Inferior parietal cortex (tissue), 1 donor: ENCODE data around the gene SMG6.
"Not testable (repeated sequence)": the region's sequence is repeated elsewhere in the genome, so short reads cannot be mapped to it uniquely, and the experiment has no call there.

Experiments used
- DNase-seq: peaks from one replicate; pipeline ENCODE4 v3.0.0-alpha.2; 2016; ENCODE audit errors: extremely low spot score

SMG6 gene

GRCh38 chr17:2144701-2145100 is 158.9 kb downstream of the SMG6 start:
- no peak for DNase-seq

DNA sequence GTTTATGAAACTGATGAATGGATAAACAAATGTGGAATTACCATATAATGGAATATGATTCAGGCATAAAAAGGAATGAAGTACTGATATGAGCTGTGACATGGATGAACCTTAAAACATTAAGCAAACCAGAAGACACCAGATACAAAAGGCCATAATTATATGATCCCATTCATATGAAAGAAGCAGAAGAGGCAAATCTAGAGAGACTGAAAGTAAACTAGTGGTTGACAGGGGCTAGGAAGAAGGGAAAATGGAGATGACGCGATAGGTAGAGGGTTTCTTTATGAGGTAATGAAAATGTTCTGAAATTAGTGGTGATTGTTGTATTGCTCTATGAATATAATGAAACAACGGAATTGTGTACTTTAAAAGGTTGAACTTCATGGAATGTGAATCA is 160.3 kb downstream of the SMG6 start:
- DNase-seq, result no peak

DNA sequence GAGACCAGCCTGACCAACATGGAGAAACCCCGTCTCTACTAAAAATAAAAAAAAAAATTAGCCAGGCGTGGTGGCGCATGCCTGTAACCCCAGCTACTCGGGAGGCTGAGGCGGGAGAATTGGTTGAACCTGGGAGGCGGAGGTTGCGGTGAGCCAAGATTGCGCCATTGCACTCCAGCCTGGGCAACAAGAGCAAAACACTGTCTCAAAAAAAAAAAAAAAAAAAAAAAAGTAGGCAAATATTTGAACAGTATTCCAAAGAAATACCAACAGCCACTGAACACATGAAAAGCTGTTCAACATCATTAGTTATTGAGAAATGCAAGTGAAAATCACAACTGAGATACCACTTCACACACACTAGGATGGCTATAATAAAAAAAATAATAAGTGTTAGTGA is 160.9 kb downstream of the SMG6 start:
- DNase-seq, result not testable (repeated sequence)

- DNase-seq, result no peak
Measured at GRCh38 chr17:2140683-2141082, 162.9 kb downstream of the SMG6 start.

- DNase-seq, result no peak
Measured at GRCh38 chr17:2138761-2139160, 164.8 kb downstream of the SMG6 start.

DNA sequence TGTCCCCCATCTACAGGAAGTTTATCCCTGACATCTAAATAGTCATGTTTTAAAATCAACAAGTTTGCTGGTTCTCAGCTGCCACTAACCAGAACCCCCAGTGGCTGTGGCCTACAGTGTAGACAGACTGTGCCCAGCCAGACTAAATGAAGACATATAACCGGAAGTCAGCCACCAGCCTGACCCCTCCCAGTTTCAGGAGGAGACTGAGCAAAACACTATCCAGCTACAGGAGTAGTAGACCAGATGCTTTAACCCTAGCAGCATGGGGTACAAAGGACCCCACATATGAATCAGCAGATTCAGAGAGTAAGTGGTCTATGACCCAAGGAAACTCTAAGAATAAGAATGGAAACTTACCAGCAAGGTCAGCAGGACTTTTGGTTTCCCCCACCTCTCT is 165.3 kb downstream of the SMG6 start:
- DNase-seq, result no peak

GRCh38 chr17:2137342-2138098 is 166.1 kb downstream of the SMG6 start:
- DNase-seq, result no peak

- DNase-seq, result no peak
Measured at GRCh38 chr17:2136241-2136640, 167.3 kb downstream of the SMG6 start.

DNA sequence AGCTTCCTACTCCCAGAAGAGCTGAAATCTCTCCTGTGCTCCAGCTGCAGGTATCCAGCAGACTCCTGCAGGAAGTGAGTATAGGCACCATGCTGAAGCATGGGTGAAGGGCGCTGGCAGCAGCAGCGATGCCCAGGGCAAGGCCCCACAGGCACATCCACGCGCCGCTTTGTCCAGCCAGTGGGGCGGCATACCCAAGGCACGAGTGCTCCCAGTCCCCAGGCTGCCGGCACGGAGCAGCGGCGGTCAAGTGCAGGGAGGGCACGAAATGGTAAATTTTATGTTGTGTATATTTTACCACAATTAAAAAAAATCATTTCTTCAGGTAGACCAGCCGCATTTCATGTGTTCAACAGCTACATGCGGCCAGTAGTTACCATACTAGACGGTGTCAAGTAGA is 175.6 kb downstream of the SMG6 start:
- DNase-seq, result no peak

DNA sequence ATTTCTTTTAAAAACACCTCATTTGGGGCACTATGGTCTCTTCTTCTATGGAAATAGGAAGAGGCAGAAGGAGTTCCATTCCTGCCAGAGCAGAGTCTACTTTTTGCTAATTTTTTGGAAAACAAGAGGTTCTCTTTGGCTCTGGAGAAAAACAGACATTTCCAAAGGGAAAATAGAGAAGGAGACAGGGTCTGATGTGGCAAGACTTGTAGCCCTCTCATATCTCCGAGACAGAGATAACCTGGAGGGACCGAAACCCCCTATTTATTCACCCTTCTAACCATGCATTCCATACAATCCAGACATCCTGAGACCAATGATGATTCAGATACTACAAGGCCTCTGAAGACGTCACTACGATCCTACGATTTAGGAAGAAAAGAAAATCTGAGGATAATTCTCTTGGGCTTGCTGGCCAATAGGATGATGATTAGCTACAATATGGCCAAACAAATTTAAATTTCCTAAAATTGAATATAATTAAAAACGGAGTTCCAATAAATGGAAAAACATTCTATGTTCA is 178.5 kb downstream of the SMG6 start:
- DNase-seq, result no peak

- no peak for DNase-seq
Measured at GRCh38 chr17:2124391-2124790, 179.2 kb downstream of the SMG6 start.

- peak; percentile 56 for DNase-seq
Measured at GRCh38 chr17:2123375-2124251, 180.0 kb downstream of the SMG6 start.

DNA sequence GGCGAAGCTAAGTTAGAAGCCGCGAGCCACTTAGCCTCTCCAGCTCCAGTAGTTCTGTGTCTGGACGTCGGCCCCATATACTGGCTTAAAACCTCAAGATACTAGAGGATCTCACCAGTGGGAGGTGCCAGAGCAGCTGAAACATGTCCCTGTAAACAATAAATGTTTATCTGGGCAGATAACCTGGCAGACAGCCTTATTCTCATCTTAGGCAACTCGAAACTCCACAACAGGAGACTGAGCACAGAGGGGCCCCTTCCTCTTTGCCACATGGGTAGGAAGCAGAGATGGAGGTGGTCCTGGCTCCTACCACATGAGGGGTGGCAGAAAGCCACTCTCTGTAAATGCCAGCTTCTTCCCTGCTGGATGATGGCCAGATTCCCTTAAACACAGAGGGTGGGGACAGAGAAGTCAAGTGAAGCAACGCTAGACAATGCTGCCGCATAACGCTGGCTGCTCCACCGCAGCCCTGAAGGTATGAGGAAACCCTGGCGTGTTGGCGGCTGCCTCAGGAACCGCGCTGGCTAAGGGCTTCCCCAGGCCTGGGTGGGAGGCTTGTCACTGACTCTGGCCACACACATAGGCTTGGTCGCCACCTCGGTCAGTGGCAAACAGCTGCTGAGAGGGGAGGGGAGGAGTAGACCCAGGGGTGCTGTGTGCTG is 180.8 kb downstream of the SMG6 start:
- peak; percentile 34 for DNase-seq

DNA sequence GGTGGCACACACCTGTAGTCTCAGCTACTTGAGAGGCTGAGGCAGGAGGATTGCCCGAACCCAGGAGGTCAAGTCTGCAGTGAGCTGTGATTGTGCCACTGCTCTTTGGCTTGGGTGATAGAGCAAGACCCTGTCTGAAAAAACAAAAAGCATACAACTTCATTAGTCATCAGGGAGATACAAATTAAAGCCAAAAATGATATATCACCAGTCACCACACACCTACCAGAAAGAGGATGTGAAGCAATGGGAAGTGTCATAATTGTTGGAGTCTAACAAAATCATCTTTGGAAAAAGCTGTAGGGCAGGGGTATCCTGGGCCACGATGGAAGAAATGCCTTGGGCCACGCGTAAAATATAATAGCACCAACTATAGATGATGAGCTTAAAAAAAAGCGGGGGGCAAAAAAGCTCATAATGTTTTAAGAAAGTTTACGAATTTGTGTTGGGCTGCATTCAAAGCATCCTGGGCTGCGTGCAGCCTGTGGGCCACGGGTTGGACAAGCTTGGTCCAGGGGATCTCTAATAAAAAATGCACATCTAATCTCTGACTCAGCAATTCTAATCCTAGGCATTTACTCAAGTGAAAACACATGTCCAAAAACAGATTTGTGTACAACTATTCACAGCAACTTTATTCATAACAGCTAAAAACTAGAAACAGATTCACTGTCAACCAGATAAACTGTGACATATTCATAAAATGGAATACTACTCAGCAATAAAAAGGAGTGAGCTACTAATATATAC is 182.8 kb downstream of the SMG6 start:
- no peak for DNase-seq

DNA sequence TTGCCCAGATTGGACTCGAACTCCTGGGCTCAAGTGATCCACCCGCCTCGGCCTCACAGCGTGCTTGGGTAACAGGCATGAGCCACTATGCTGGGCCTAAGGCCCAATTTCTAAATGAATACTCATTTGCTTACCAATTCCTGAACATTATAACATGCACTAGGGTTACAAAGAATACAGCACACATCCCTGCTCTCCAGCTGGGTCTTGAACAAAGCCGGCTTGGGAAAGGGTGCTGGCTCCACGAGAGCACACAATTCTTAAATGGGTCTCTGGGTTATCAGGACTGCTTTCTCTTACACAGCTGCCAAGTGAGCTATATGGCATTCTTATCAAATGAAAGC is 190.3 kb downstream of the SMG6 start:
- no peak for DNase-seq

GRCh38 chr17:2111691-2112090 is 191.9 kb downstream of the SMG6 start:
- no peak for DNase-seq

GRCh38 chr17:2110436-2110835 is 193.1 kb downstream of the SMG6 start:
- DNase-seq, result no peak

DNA sequence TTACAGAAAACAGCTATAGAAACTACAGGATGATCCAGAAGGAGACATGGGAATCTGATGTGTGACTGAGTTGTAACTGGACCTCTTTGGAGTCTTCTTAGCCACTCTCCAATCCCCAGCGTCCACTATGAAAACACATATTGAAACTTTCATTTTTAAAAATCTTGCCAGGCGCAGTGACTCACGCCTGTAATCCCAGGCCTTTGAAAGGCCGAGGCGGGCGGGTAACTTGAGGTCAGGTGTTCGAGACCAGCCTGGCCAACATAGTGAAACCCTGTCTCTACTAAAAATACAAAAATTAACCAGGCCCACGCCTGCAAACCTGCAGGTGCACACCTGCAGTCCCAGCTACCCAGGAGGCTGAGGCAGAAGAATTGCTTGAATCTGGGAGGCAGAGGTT is 195.4 kb downstream of the SMG6 start:
- no peak for DNase-seq

- no peak for DNase-seq
Measured at GRCh38 chr17:2107506-2107905, 196.1 kb downstream of the SMG6 start.

- no peak for DNase-seq
Measured at GRCh38 chr17:2107050-2107449, 196.5 kb downstream of the SMG6 start.

DNA sequence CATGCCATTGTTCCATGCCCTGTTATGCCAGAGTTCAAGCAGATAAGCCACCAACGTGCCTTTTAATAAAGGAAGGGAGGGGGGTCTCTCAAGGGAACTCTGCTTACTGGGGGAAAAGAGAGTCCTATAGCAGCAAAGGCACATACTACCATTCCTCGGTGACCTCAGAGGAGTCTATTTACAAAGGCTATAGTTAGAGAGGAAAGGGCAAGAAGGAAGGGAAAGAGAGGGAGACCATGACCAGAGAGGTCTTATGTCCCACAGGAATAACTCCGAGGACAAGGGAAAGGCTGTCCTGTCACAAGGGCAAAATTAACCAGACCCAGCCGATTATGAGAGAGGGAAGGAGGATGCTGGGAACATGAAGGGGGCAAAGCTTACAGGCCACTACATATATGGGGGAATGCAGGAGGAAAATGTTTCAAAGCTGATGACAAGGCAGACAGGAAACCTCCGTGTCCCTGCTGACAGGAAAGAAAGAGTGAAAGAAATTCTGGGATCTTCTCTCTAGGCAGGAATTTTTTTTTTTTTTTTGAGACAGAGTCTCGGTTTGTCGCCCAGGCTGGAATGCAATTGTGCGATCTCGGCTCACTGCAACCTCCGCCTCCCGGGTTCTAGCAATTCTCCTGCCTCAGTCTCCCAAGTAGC is 197.2 kb downstream of the SMG6 start:
- DNase-seq, result no peak
